Measurements from ENCODE around the gene NLRX1. TPM values are rescaled to one million over a fixed set of nuclear protein-coding genes. Genes with fewer than 3 reads are reported as not detected.

The NLRX1 gene, protein sequence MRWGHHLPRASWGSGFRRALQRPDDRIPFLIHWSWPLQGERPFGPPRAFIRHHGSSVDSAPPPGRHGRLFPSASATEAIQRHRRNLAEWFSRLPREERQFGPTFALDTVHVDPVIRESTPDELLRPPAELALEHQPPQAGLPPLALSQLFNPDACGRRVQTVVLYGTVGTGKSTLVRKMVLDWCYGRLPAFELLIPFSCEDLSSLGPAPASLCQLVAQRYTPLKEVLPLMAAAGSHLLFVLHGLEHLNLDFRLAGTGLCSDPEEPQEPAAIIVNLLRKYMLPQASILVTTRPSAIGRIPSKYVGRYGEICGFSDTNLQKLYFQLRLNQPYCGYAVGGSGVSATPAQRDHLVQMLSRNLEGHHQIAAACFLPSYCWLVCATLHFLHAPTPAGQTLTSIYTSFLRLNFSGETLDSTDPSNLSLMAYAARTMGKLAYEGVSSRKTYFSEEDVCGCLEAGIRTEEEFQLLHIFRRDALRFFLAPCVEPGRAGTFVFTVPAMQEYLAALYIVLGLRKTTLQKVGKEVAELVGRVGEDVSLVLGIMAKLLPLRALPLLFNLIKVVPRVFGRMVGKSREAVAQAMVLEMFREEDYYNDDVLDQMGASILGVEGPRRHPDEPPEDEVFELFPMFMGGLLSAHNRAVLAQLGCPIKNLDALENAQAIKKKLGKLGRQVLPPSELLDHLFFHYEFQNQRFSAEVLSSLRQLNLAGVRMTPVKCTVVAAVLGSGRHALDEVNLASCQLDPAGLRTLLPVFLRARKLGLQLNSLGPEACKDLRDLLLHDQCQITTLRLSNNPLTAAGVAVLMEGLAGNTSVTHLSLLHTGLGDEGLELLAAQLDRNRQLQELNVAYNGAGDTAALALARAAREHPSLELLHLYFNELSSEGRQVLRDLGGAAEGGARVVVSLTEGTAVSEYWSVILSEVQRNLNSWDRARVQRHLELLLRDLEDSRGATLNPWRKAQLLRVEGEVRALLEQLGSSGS
- polyA plus RNA-seq (2011; rRNA removed), result 12.0 and 19.4 TPM in 2 replicates
- polyA minus RNA-seq (2011; rRNA and poly(A)+ RNA removed), result 18.9 and 22.9 TPM in 2 replicates

DNA sequence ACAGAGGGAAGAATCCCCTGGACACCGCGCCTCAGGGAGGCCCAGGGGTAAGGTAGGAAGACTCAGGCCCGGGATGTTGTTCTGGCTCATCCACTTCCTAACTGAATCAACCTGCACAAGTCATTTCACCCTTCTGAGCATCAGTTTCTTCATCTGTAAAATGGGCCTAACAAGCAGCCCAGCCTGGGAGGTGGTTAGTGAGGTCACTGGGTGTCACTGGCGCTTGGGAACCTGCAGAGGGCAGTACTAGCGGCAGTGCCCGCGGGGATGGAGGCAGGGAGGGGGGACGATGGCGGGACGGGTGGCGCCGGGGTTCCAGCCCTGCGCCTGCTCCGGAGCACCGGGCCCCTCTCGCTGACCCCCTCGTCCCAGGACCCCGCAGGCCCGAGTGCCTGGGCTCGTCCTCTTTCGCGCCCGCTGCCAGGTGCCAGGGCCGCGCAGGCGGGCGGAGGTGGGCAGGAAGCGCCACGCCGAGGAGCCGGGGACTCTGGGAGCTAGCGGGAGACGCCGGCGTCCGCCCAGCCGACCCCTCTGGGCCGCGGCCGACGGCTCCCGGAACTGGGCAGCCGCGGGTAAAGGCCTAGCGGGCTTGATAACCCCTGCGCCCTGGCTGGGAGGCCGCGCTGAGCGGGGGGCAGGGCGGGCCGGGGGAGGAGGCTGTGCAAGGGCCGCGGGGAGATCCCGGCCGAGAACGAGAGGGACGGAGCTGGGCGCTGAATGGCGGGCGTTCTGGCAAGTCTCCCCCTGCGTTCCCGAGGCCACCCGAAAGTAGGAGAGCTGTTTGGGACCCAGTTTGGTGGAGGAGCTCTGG, at the start of gene NLRX1:
NLRX1 (plus strand) TSS at position 255 of the 811 bp plus-strand sequence. CDS start 2,679 bp downstream, outside the sequence.
- peak; percentile 15 for DNase-seq (ENCODE audit: low read depth)
- POLR2A ChIA-PET, result interaction anchor here (0.7 kb wide), 2 partner anchors 47 to 593 kb away, joined by 3 to 5 read pairs; partner anchors contain the start of gene HINFP
- peak; percentile 96 for TF ChIP-seq CTCF (IDR thresholded peaks at IDR 0.05; ENCODE audit: insufficient read depth, low read depth, low read length)
- peak within 1 kb of the TSS; percentile 65 for H3K4me3 ChIP-seq (ENCODE audit: low read depth, low read length)
- CTCF ChIA-PET, result interaction anchor here (0.7 to 1.8 kb wide), 19 partner anchors 9 to 172 kb away, joined by 3 to 13 read pairs (median 5); partner anchors contain the start of genes C1QTNF5 and CBL
- peaks cover 1% of the 10 kb centered on the region; the same call in 1 of the 2 replicates for H3K36me3 ChIP-seq (ENCODE audit: control insufficient read depth, insufficient read depth, low read length)
- no peaks in the 10 kb centered on the region for H3K27me3 ChIP-seq (ENCODE audit: control insufficient read depth, insufficient read depth, low read length)

- no peak for DNase-seq (ENCODE audit: low read depth)
- POLR2A ChIA-PET, result no interaction called here
Measured at GRCh38 chr11:119118946-119119345, 49.6 kb upstream of the NLRX1 start.

DNA sequence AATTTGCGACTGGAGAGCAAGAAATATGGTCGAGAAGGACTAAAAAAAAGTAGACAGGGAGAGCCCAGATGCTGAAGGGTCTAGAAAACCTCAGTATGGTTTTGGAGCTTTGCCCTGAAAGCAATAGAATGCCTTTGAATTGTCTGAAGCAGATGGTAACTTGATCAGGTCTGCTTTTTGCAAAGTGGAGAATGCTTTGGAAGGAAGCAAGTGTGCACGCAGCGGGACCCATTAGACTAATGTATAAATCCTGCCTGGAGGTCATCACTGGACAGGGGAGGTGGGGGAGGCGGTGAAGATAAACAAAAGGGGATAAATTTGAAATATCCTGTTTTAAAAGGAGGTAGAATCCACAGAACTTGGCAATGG, 47.9 kb upstream of the NLRX1 start:
- Histone ChIP-seq H3K27me3 (ENCODE audit: control insufficient read depth, insufficient read depth, low read length) (no peaks in the 10 kb centered on the region), H3K4me3 (ENCODE audit: low read depth, low read length) (peak overlapping the region; percentile 42), H3K36me3 (ENCODE audit: control insufficient read depth, insufficient read depth, low read length) (peaks cover 8% of the 10 kb centered on the region)
- no peak for DNase-seq (ENCODE audit: low read depth)
- no peak for TF ChIP-seq CTCF (IDR thresholded peaks at IDR 0.05; ENCODE audit: insufficient read depth, low read depth, low read length)
- ChIA-PET CTCF (interaction anchor here (0.8 to 3.3 kb wide), 6 partner anchors 10 to 204 kb away, joined by 3 to 11 read pairs (median 4); no protein-coding TSS in a partner anchor), POLR2A (interaction anchor here (0.6 kb wide), 1 partner anchor 35 kb away, joined by 6 read pairs; no protein-coding TSS in a partner anchor)

More at GRCh38 chr11:119118946-119119345, 49.6 kb upstream of the NLRX1 start:
- Histone ChIP-seq H3K27me3 (ENCODE audit: control insufficient read depth, insufficient read depth, low read length) (no peaks in the 10 kb centered on the region), H3K4me3 (ENCODE audit: low read depth, low read length) (no peak overlapping the region), H3K36me3 (ENCODE audit: control insufficient read depth, insufficient read depth, low read length) (peaks cover 6% of the 10 kb centered on the region)
- no peak for TF ChIP-seq CTCF (IDR thresholded peaks at IDR 0.05; ENCODE audit: insufficient read depth, low read depth, low read length)
- CTCF ChIA-PET, result interaction anchor here (3.3 kb wide), 1 partner anchor 8 kb away, joined by 11 read pairs; no protein-coding TSS in a partner anchor

GRCh38 chr11:119121008-119121810, 47.3 kb upstream of the NLRX1 start, which contains the start of gene HINFP:
TSS of gene HINFP (plus strand) at chr11:119121580. CDS start at chr11:119126945, 5,365 bp downstream.
- peak; percentile 96 for DNase-seq (ENCODE audit: low read depth)
- ChIA-PET POLR2A (interaction anchor here (0.5 to 0.9 kb wide), 7 partner anchors 14 to 217 kb away, joined by 3 to 7 read pairs (median 4); partner anchors contain the start of gene C2CD2L), CTCF (interaction anchor here (0.8 to 3.3 kb wide), 6 partner anchors 11 to 203 kb away, joined by 3 to 11 read pairs (median 6); no protein-coding TSS in a partner anchor)
- Histone ChIP-seq H3K27me3 (ENCODE audit: control insufficient read depth, insufficient read depth, low read length) (no peaks in the 10 kb centered on the region), H3K36me3 (ENCODE audit: control insufficient read depth, insufficient read depth, low read length) (peaks cover 8% of the 10 kb centered on the region), H3K4me3 (ENCODE audit: low read depth, low read length) (peak within 1 kb of the TSS; percentile 89)
- no peak for TF ChIP-seq CTCF (IDR thresholded peaks at IDR 0.05; ENCODE audit: insufficient read depth, low read depth, low read length)
